HG03064 (cell line): ENCODE data around the gene SUGP1.
"Not testable (repeated sequence)": the region's sequence is repeated elsewhere in the genome, so short reads cannot be mapped to it uniquely, and the experiment has no call there.

ENCODE experiments used
- ATAC-seq: cut with Tn5 transposase; IDR thresholded peaks from one replicate; pipeline ENCODE4 v1.9.1; 2021; ENCODE audit warnings: low read depth; ENCODE audit not compliant: unreplicated experiment

Gene SUGP1

GRCh38 chr19:19320361-19321140 lies at the start of gene SUGP1, which contains the start of gene MAU2:
Gene SUGP1, minus strand, starts transcription at chr19:19320509. Its CDS starts 13 bp downstream, at chr19:19320496.
Gene MAU2, plus strand, starts transcription at chr19:19320829. Its CDS starts 31 bp downstream, at chr19:19320860.
- ATAC-seq = peak; percentile 86

- no peak for ATAC-seq
These were observed 47.8 kb upstream of the SUGP1 start for GRCh38 chr19:19368087-19368486.

- no peak for ATAC-seq
These were observed 46.4 kb upstream of the SUGP1 start for GRCh38 chr19:19366434-19367396.

- ATAC-seq = no peak
These were observed 41.8 kb upstream of the SUGP1 start for GRCh38 chr19:19362075-19362474.

GRCh38 chr19:19361075-19361594 lies 40.8 kb upstream of the SUGP1 start:
- peak; percentile 67 for ATAC-seq

GRCh38 chr19:19356901-19357566 lies 36.7 kb upstream of the SUGP1 start:
- ATAC-seq = no peak

GRCh38 chr19:19356500-19356899 lies 36.2 kb upstream of the SUGP1 start:
- ATAC-seq = no peak

GRCh38 chr19:19355606-19356139 lies 35.4 kb upstream of the SUGP1 start:
- no peak for ATAC-seq

- ATAC-seq = no peak
These were observed 34.6 kb upstream of the SUGP1 start for GRCh38 chr19:19354932-19355331.

- no peak for ATAC-seq
These were observed 33.7 kb upstream of the SUGP1 start for GRCh38 chr19:19354007-19354406.

GRCh38 chr19:19352823-19353222 lies 32.5 kb upstream of the SUGP1 start:
- no peak for ATAC-seq

- ATAC-seq = not testable (repeated sequence)
These were observed 30.4 kb upstream of the SUGP1 start for GRCh38 chr19:19350756-19351155.

- ATAC-seq = no peak
These were observed 29.1 kb upstream of the SUGP1 start for GRCh38 chr19:19349365-19349764.

GRCh38 chr19:19348266-19348665 lies 28.0 kb upstream of the SUGP1 start:
- no peak for ATAC-seq

- ATAC-seq = no peak
These were observed 27.2 kb upstream of the SUGP1 start for GRCh38 chr19:19347401-19348110.

GRCh38 chr19:19345970-19346369 lies 25.7 kb upstream of the SUGP1 start:
- no peak for ATAC-seq

GRCh38 chr19:19345232-19345631 lies 24.9 kb upstream of the SUGP1 start:
- ATAC-seq = no peak

GRCh38 chr19:19343762-19344161 lies 23.5 kb upstream of the SUGP1 start:
- no peak for ATAC-seq

- ATAC-seq = no peak
These were observed 22.7 kb upstream of the SUGP1 start for GRCh38 chr19:19343016-19343362.
